ENCODE results near the gene CPLX3. TPM values are rescaled to one million over a fixed set of nuclear protein-coding genes. Genes with fewer than 3 reads are reported as not detected.

CPLX3 gene
- total RNA-seq, 1 donor from 2014 or later: not detected

- Histone ChIP-seq H3K4me3 (ENCODE audit: low read depth, low read length) (no peak overlapping the region), H3K36me3 (ENCODE audit: control insufficient read depth, insufficient read depth, low read length) (peaks cover 2% of the 10 kb centered on the region), H3K27me3 (ENCODE audit: control insufficient read depth, insufficient read depth, low read length) (no peaks in the 10 kb centered on the region)
- no peak for TF ChIP-seq CTCF (IDR thresholded peaks at IDR 0.05; ENCODE audit: insufficient read depth, low read length, poor library complexity, severe bottlenecking)
- no peak for DNase-seq (ENCODE audit: low read depth)
Observed at GRCh38 chr15:74855857-74856256, 29.4 kb downstream of the CPLX3 start.

- Histone ChIP-seq H3K4me3 (ENCODE audit: low read depth, low read length) (no peak overlapping the region), H3K36me3 (ENCODE audit: control insufficient read depth, insufficient read depth, low read length) (peaks cover 1% of the 10 kb centered on the region), H3K27me3 (ENCODE audit: control insufficient read depth, insufficient read depth, low read length) (no peaks in the 10 kb centered on the region)
- DNase-seq (ENCODE audit: low read depth): no peak
- TF ChIP-seq CTCF (IDR thresholded peaks at IDR 0.05; ENCODE audit: insufficient read depth, low read length, poor library complexity, severe bottlenecking): no peak
Observed at GRCh38 chr15:74856537-74856936, 30.1 kb downstream of the CPLX3 start.

GRCh38 chr15:74857082-74857655 is 30.7 kb downstream of the CPLX3 start:
- Histone ChIP-seq H3K4me3 (ENCODE audit: low read depth, low read length) (no peak overlapping the region), H3K36me3 (ENCODE audit: control insufficient read depth, insufficient read depth, low read length) (peaks cover 1% of the 10 kb centered on the region), H3K27me3 (ENCODE audit: control insufficient read depth, insufficient read depth, low read length) (no peaks in the 10 kb centered on the region)
- no peak for DNase-seq (ENCODE audit: low read depth)
- no peak for TF ChIP-seq CTCF (IDR thresholded peaks at IDR 0.05; ENCODE audit: insufficient read depth, low read length, poor library complexity, severe bottlenecking)

- no peak for DNase-seq (ENCODE audit: low read depth)
- H3K27me3 ChIP-seq (ENCODE audit: control insufficient read depth, insufficient read depth, low read length): no peaks in the 10 kb centered on the region
- no peak for TF ChIP-seq CTCF (IDR thresholded peaks at IDR 0.05; ENCODE audit: insufficient read depth, low read length, poor library complexity, severe bottlenecking)
- H3K4me3 ChIP-seq (ENCODE audit: low read depth, low read length): no peak overlapping the region
- H3K36me3 ChIP-seq (ENCODE audit: control insufficient read depth, insufficient read depth, low read length): peaks cover 1% of the 10 kb centered on the region
Observed at GRCh38 chr15:74857671-74858368, 31.4 kb downstream of the CPLX3 start.

GRCh38 chr15:74858369-74858740 is 31.9 kb downstream of the CPLX3 start:
- DNase-seq (ENCODE audit: low read depth): no peak
- no peak for TF ChIP-seq CTCF (IDR thresholded peaks at IDR 0.05; ENCODE audit: insufficient read depth, low read length, poor library complexity, severe bottlenecking)
- Histone ChIP-seq H3K4me3 (ENCODE audit: low read depth, low read length) (no peak overlapping the region), H3K27me3 (ENCODE audit: control insufficient read depth, insufficient read depth, low read length) (no peaks in the 10 kb centered on the region), H3K36me3 (ENCODE audit: control insufficient read depth, insufficient read depth, low read length) (peaks cover 1% of the 10 kb centered on the region)

All from kidney epithelial cell (primary cell).